Measurements from ENCODE around the gene TNS1. TPM values are rescaled to one million over a fixed set of nuclear protein-coding genes. Genes with fewer than 3 reads are reported as not detected.
"Not testable (repeated sequence)": the region's sequence is repeated elsewhere in the genome, so short reads cannot be mapped to it uniquely, and the experiment has no call there.

Gene TNS1
- total RNA-seq = under 1 TPM; 0.65 to 0.93 TPM

DNA sequence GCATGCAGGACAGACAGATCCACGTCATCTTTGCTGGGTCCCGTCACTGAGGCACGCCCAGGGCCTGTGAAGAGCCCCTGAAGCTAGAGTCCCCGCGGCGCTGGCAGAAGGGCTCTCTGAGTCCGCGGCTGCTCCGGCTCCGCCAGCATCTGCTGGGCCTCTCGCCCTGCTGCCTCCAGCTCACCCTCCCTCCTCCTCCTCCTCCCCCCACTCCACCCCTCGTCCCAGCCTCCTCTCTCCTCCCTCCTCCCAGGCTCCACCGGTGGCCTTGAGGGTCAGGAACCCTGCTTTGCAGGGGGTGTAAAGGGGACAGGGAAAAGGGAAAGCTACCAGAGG is at the start of gene TNS1:
Gene TNS1, minus strand, starts transcription at position 151 of the 336 bp plus-strand sequence. Its CDS starts 123 bp downstream, at position 28.
- DNase-seq (no peak), ATAC-seq (replicated peaks in 1 of 2) (no peak)
- Mint-ChIP-seq H3K9me3 (no peaks in the 10 kb centered on the region), H3K4me3 (no peak within 1 kb of the TSS), H3K27ac (no peak within 1 kb of the TSS), H3K4me1 (ENCODE audit: low read depth) (no peaks in the 10 kb centered on the region), H3K27me3 (ENCODE audit: low read depth) (peaks cover 8% of the 10 kb centered on the region), H3K36me3 (ENCODE audit: insufficient read depth in 2 of 2) (no peaks in the 10 kb centered on the region)

DNA sequence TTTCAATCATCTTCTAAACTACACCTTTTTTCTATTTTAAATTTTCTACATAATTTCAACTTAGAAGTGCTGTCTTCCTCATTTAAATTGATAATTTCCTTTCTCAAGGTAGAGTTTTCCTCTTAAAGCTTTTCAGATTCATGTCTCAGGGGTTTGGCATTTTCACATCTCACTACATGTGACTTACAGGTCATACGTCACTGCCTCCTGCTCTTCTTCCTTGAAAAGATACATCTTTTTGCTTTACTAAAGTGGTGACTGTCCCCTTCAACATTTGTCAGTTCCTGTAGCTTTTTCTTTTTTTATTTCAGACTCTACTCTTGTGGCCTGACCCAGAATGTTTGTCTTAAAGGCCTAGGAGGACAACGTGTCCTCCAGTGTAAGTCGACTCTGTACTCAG is 49.1 kb upstream of the TNS1 start:
- Mint-ChIP-seq H3K4me1 (ENCODE audit: low read depth) (no peaks in the 10 kb centered on the region), H3K36me3 (ENCODE audit: insufficient read depth in 2 of 2) (peaks cover 0 to 4% of the 10 kb centered on the region in 2 donors), H3K4me3 (no peak overlapping the region), H3K9me3 (peaks cover 0 to 2% of the 10 kb centered on the region in 2 donors), H3K27ac (no peak overlapping the region), H3K27me3 (ENCODE audit: low read depth) (peaks cover 29% of the 10 kb centered on the region)
- DNase-seq (no peak), ATAC-seq (replicated peaks in 1 of 2) (no peak)

DNA sequence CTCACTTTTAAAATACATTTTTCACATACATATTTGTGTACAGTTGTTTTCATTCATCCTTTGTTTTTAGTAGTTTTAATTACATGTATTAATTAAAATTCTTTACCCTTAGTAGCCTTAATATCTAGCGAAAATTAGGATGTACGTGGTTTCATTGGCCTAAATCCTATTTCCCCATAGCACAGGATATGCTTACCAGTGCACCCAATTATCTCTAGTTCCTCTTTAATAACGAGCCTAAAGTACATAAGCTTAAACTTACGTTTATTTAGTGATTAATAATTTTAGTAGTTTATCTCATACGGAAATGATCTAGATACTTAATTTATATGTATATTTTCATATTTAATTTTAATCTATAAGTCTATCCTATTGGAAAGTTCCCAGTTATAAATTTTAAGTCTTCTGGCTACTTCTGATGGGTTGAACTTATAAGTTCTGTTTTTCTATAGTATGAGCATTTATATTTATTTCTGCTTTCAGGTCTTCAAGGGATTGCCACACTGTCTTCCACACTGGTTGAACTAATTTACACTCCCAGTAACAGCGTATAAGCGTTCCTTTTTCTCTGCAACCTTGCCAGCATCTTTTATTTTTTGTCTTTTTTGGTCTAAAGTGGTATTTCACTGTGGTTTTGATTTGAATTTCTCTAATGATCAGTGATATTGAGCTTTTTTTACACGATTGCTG is 44.9 kb upstream of the TNS1 start:
- Mint-ChIP-seq H3K27ac (no peak overlapping the region), H3K4me3 (no peak overlapping the region), H3K4me1 (ENCODE audit: low read depth) (no peaks in the 10 kb centered on the region), H3K36me3 (ENCODE audit: insufficient read depth in 2 of 2) (peaks cover 0 to 7% of the 10 kb centered on the region in 2 donors), H3K27me3 (ENCODE audit: low read depth) (peaks cover 11% of the 10 kb centered on the region), H3K9me3 (peaks cover 3 to 7% of the 10 kb centered on the region in 2 donors)
- no peak for DNase-seq
- ATAC-seq (replicated peaks in 1 of 2) = no peak

DNA sequence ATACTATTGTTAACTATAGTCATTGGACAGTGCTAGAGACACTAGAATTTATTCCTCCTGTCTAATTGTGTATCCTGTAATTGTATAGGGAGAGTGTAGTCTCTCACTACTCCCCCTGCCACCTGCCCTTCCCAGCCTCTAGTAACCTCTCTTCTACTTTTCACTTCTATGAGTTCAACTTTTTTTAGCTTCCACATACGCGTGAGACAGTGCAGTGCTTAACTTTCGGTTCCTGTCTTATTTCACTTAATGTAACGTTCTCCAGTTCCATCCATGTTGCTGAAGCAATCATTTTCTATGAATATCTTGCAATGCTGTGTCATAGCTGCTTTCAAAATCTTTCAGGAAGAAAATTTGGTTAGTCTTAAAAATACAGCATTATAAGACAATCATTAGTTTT is 43.4 kb upstream of the TNS1 start:
- peaks cover 11% of the 10 kb centered on the region for H3K27me3 Mint-ChIP-seq (ENCODE audit: low read depth)
- ATAC-seq (replicated peaks in 1 of 2) (no peak), DNase-seq (no peak)
- peaks cover 3 to 7% of the 10 kb centered on the region in 2 donors for H3K9me3 Mint-ChIP-seq
- H3K36me3 Mint-ChIP-seq (ENCODE audit: insufficient read depth in 2 of 2) = peaks cover 2 to 7% of the 10 kb centered on the region in 2 donors
- H3K4me3 Mint-ChIP-seq = no peak overlapping the region
- H3K27ac Mint-ChIP-seq = no peak overlapping the region
- no peaks in the 10 kb centered on the region for H3K4me1 Mint-ChIP-seq (ENCODE audit: low read depth)

DNA sequence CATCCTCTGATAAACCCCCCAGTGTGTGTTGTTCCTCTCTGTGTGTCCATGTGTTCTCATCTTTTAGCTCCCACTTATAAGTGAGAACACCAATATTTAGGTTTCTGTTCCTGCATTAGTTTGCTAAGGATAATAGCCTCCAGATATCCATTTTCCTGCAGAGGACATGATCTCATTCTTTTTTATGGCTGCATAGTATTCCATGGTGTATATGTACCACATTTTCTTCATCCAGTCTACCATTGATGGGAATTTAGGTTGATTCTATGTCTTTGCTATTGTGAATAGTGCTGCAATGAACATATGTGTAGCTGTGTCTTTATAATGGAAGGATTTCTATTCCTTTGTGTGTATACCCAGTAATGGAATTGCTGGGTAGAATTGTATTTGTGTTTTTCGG is 41.8 kb upstream of the TNS1 start:
- peaks cover 22% of the 10 kb centered on the region for H3K27me3 Mint-ChIP-seq (ENCODE audit: low read depth)
- not testable (repeated sequence) for H3K4me1 Mint-ChIP-seq (ENCODE audit: low read depth); H3K4me3 Mint-ChIP-seq; H3K9me3 Mint-ChIP-seq; ATAC-seq (replicated peaks in 1 of 2); H3K27ac Mint-ChIP-seq; DNase-seq; H3K36me3 Mint-ChIP-seq (ENCODE audit: insufficient read depth in 2 of 2)

- no peak for ATAC-seq (replicated peaks in 1 of 2)
- peaks cover 3 to 5% of the 10 kb centered on the region in 2 donors for H3K9me3 Mint-ChIP-seq
- no peaks in the 10 kb centered on the region for H3K4me1 Mint-ChIP-seq (ENCODE audit: low read depth)
- DNase-seq = no peak
- H3K27me3 Mint-ChIP-seq (ENCODE audit: low read depth) = peaks cover 25% of the 10 kb centered on the region
- H3K4me3 Mint-ChIP-seq = no peak overlapping the region
- no peak overlapping the region for H3K27ac Mint-ChIP-seq
- H3K36me3 Mint-ChIP-seq (ENCODE audit: insufficient read depth in 2 of 2) = peaks cover 2 to 3% of the 10 kb centered on the region in 2 donors
Measured at GRCh38 chr2:218043701-218044109, 40.9 kb upstream of the TNS1 start.

DNA sequence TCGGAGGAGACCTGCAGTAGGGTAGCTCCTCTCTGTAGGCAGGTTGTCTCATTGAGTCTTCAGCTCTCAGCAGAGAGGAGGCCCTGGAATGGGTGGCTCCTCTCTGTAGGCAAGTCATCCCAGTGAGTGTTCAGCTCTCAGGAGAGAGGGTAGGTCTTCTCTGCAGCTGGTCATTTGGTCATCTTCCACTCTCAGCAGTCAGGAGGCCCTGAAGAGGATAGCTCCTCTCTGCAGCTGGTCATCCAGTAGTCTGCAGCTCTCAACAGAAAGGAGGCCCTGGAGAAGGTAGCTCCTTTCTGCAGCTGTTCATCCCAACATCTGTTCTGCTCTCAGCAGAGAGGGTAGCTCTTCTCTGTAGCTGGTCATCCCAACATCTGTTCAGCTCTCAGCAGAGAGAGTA is 40.3 kb upstream of the TNS1 start:
- peaks cover 3 to 5% of the 10 kb centered on the region in 2 donors for H3K9me3 Mint-ChIP-seq
- ATAC-seq (replicated peaks in 1 of 2) (no peak), DNase-seq (no peak)
- H3K27ac Mint-ChIP-seq = no peak overlapping the region
- H3K36me3 Mint-ChIP-seq (ENCODE audit: insufficient read depth in 2 of 2) = peaks cover 2 to 3% of the 10 kb centered on the region in 2 donors
- no peak overlapping the region for H3K4me3 Mint-ChIP-seq
- H3K27me3 Mint-ChIP-seq (ENCODE audit: low read depth) = peaks cover 22% of the 10 kb centered on the region
- no peaks in the 10 kb centered on the region for H3K4me1 Mint-ChIP-seq (ENCODE audit: low read depth)

GRCh38 chr2:218041302-218042168 is 38.7 kb upstream of the TNS1 start:
- Mint-ChIP-seq H3K4me3 (no peak overlapping the region), H3K27me3 (ENCODE audit: low read depth) (peaks cover 27% of the 10 kb centered on the region), H3K36me3 (ENCODE audit: insufficient read depth in 2 of 2) (peaks cover 2 to 3% of the 10 kb centered on the region in 2 donors), H3K27ac (peak overlapping the region; percentile 79), H3K4me1 (ENCODE audit: low read depth) (no peaks in the 10 kb centered on the region), H3K9me3 (peaks cover 3 to 5% of the 10 kb centered on the region in 2 donors)
- ATAC-seq (replicated peaks in 1 of 2) (peak; percentile 59 to 81), DNase-seq (no peak)

DNA sequence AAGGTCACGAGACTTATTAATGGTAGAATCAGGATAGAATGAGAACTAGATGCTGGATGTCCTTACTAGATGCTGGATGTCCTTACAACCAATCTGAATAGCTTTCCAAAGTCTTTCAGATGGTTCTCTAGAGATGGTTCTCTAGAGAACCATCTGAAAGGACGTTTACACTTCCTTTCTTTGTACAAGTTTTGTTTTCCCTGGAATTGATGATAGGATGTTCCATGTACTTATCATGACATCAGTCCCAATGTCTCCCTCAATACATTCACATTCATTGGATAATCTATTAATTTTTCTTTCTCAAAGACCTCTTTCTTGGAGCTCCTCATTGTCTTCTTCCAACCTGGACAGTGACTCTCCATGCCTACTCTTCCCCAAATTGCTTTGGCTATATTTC is 38.1 kb upstream of the TNS1 start:
- Mint-ChIP-seq H3K4me1 (ENCODE audit: low read depth) (no peaks in the 10 kb centered on the region), H3K27ac (peak overlapping the region; percentile 76), H3K36me3 (ENCODE audit: insufficient read depth in 2 of 2) (peaks cover 2 to 3% of the 10 kb centered on the region in 2 donors)

GRCh38 chr2:218039171-218039570 is 36.4 kb upstream of the TNS1 start:
- Mint-ChIP-seq H3K27me3 (ENCODE audit: low read depth) (peaks cover 27% of the 10 kb centered on the region), H3K4me3 (no peak overlapping the region), H3K4me1 (ENCODE audit: low read depth) (no peaks in the 10 kb centered on the region), H3K27ac (no peak overlapping the region), H3K9me3 (no peaks in the 10 kb centered on the region), H3K36me3 (ENCODE audit: insufficient read depth in 2 of 2) (peaks cover 0 to 2% of the 10 kb centered on the region in 2 donors)
- DNase-seq (no peak), ATAC-seq (replicated peaks in 1 of 2) (peak in 1 of 2 donors; percentile 22)

More for the DNA sequence above, 38.1 kb upstream of the TNS1 start:
- peaks cover 27% of the 10 kb centered on the region for H3K27me3 Mint-ChIP-seq (ENCODE audit: low read depth)
- no peak for DNase-seq
- no peak for ATAC-seq (replicated peaks in 1 of 2)
- no peak overlapping the region for H3K4me3 Mint-ChIP-seq
- peaks cover 3 to 5% of the 10 kb centered on the region in 2 donors for H3K9me3 Mint-ChIP-seq

GRCh38 chr2:218036371-218036770 is 33.6 kb upstream of the TNS1 start:
- Mint-ChIP-seq H3K27ac (no peak overlapping the region), H3K36me3 (ENCODE audit: insufficient read depth in 2 of 2) (no peaks in the 10 kb centered on the region), H3K9me3 (no peaks in the 10 kb centered on the region), H3K4me3 (no peak overlapping the region), H3K4me1 (ENCODE audit: low read depth) (no peaks in the 10 kb centered on the region), H3K27me3 (ENCODE audit: low read depth) (peaks cover 27% of the 10 kb centered on the region)
- DNase-seq (no peak), ATAC-seq (replicated peaks in 1 of 2) (no peak)

DNA sequence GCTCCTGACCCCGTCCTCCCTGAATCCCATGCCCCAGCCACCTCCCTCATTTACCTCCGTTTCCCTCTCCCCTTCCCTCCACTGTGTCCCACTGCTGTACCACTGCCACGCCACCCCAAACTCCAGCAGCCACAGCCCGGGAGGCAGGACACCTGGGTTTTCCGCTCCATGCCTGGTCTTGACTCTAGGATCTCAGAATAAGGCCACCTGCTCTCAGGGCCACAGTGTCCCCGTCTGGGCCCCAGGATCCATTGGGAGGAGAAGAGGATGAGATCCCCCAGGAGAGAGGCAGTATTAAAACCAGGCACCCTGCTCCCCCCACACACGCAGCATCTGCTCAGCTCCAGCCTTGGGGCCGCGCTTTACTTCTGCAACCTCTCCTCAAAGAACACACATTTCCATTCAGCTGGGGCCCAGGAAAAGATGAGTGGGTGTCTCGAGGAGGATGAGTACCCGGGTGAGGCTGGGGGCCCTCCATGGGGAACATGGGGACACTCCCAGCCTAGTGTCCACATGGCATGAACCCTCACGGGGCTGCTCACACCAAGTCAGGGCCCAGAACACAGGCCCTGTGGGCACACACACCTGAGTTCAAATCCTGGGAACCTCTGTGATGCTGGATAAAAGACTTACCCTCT is 32.8 kb upstream of the TNS1 start:
- H3K9me3 Mint-ChIP-seq = no peaks in the 10 kb centered on the region
- H3K27ac Mint-ChIP-seq = no peak overlapping the region
- H3K27me3 Mint-ChIP-seq (ENCODE audit: low read depth) = peaks cover 26% of the 10 kb centered on the region
- DNase-seq (no peak), ATAC-seq (replicated peaks in 1 of 2) (no peak)
- H3K4me3 Mint-ChIP-seq = peak overlapping the region; percentile 5 to 23
- no peaks in the 10 kb centered on the region for H3K4me1 Mint-ChIP-seq (ENCODE audit: low read depth)
- H3K36me3 Mint-ChIP-seq (ENCODE audit: insufficient read depth in 2 of 2) = no peaks in the 10 kb centered on the region
